Activated T-cell treated with anti-CD3 and anti-CD28 coated beads, Interleukin-2, amount 50 U/mL, for 48 hours (primary cell): ENCODE data around the gene CCL16.
"Not testable (repeated sequence)": the region's sequence is repeated elsewhere in the genome, so short reads cannot be mapped to it uniquely, and the experiment has no call there.

Experiments used
- DNase-seq, 2 experiments: peaks; one replicate each; pipeline ENCODE4 v3.0.0-alpha.2; 2020

The CCL16 gene

GRCh38 chr17:35981246-35981645 is at the start of gene CCL16:
TSS of gene CCL16 (minus strand) at chr17:35981497. CDS start at chr17:35981420, 77 bp downstream.
- DNase-seq: no peak

GRCh38 chr17:36030956-36031355 is 49.7 kb upstream of the CCL16 start:
- DNase-seq: no peak

GRCh38 chr17:36027761-36028160 is 46.5 kb upstream of the CCL16 start:
- no peak for DNase-seq

- DNase-seq: no peak
These were observed 43.0 kb upstream of the CCL16 start for GRCh38 chr17:36024106-36024869.

GRCh38 chr17:36019423-36019822 is 38.1 kb upstream of the CCL16 start:
- no peak for DNase-seq

GRCh38 chr17:36017799-36018198 is 36.5 kb upstream of the CCL16 start, which contains the start of gene CCL23:
TSS of gene CCL23 (minus strand) at chr17:36017972. CDS start at chr17:36017897, 75 bp downstream.
- no peak for DNase-seq

- DNase-seq: no peak
These were observed 35.3 kb upstream of the CCL16 start for GRCh38 chr17:36016555-36016954.

GRCh38 chr17:36015895-36016294 is 34.6 kb upstream of the CCL16 start:
- not testable (repeated sequence) for DNase-seq

GRCh38 chr17:36014946-36015345 is 33.6 kb upstream of the CCL16 start:
- no peak for DNase-seq

- no peak for DNase-seq
These were observed 29.9 kb upstream of the CCL16 start for GRCh38 chr17:36011201-36011600.

- peak; percentile 22 to 33 for DNase-seq
These were observed 27.8 kb upstream of the CCL16 start for GRCh38 chr17:36008998-36009665.

- DNase-seq: no peak
These were observed 23.4 kb upstream of the CCL16 start for GRCh38 chr17:36004594-36005108.

GRCh38 chr17:36002631-36003030 is 21.3 kb upstream of the CCL16 start:
- DNase-seq: no peak

- no peak for DNase-seq
These were observed 20.7 kb upstream of the CCL16 start for GRCh38 chr17:36001862-36002603.

- DNase-seq: no peak
These were observed 19.9 kb upstream of the CCL16 start, which contains the start of gene CCL15 for GRCh38 chr17:36001110-36001771. TSS of gene CCL15 (minus strand) at chr17:36001553. CDS start at chr17:36001492, 61 bp downstream.

GRCh38 chr17:36000732-36001109 is 19.4 kb upstream of the CCL16 start:
- DNase-seq: no peak

- no peak for DNase-seq
These were observed 17.5 kb upstream of the CCL16 start for GRCh38 chr17:35998756-35999155.

- DNase-seq: no peak
These were observed 16.8 kb upstream of the CCL16 start for GRCh38 chr17:35998018-35998545.

GRCh38 chr17:35995346-35995745 is 14.0 kb upstream of the CCL16 start:
- not testable (repeated sequence) for DNase-seq

GRCh38 chr17:35991075-35991474 is 9.8 kb upstream of the CCL16 start:
- DNase-seq: no peak

GRCh38 chr17:35988164-35988563 is 6.9 kb upstream of the CCL16 start:
- DNase-seq: no peak

- DNase-seq: no peak
These were observed 5.3 kb upstream of the CCL16 start, which contains the start of gene CCL14 for GRCh38 chr17:35986643-35987042. TSS of gene CCL14 (minus strand) at chr17:35986729. CDS start at chr17:35986649, 80 bp downstream.
